Hepatocyte (in vitro differentiated cells): ENCODE measurements around the gene SEC23A.

Source experiments
- CTCF ChIP-seq: fragments of 200-600 bp; sonication (generic); IDR thresholded peaks from 2 replicates; pipeline ENCODE4 v1.5.1; 2016; ENCODE audit warnings: antibody characterized with exemption, mild to moderate bottlenecking; ENCODE audit not compliant: poor library complexity
- EZH2 ChIP-seq: fragments of 200-600 bp; sonication (generic); IDR thresholded peaks from 2 replicates; pipeline ENCODE4 v1.6.1; 2016; ENCODE audit warnings: antibody characterized with exemption, mild to moderate bottlenecking, borderline replicate concordance

- TF ChIP-seq CTCF (no peak), EZH2 (no peak)
These were observed 5.9 kb downstream of the SEC23A start for GRCh38 chr14:39097159-39097558.
